A549 (cell line): ENCODE results near the gene SHC3. TPM values are rescaled to one million over a fixed set of nuclear protein-coding genes. Genes with fewer than 3 reads are reported as not detected.

ENCODE experiments used
- ATAC-seq, 2 experiments: fragments of 200-7000 bp in 1 of 2; fragments of >200 bp in 1 of 2; cut with Nextera tagmentation in 1 of 2; cut with Tn5 transposase in 1 of 2; 3 replicates each; pipeline versions ENCODE4 v1.8.0 to v1.9.1; 2018 to 2020; ENCODE audit warnings: mild to moderate bottlenecking in 1 of 2, moderate library complexity in 1 of 2
- CTCF ChIA-PET: fragments of 300-600 bp; sonication (Branson Sonifier 250); formaldehyde crosslinking; extraction: SDS; loops from one replicate; lab custom pipeline; 2021; ENCODE audit warnings: antibody characterized with exemption, inconsistent platforms; lab: Yijun Ruan, JAX
- POLR2A ChIA-PET: fragments of 350-600 bp; formaldehyde crosslinking; extraction: SDS; loops from one replicate; lab custom pipeline; 2021; ENCODE audit warnings: antibody characterized with exemption, inconsistent platforms; lab: Yijun Ruan, JAX
- DNase-seq, 2 experiments: peaks; one replicate each; pipeline versions ENCODE4 v3.0.0 to v3.0.0-alpha.2; 2011 to 2016; ENCODE audit warnings: low read depth in 1 of 2, low spot score in 1 of 2
- FAIRE-seq: peaks from 2 replicates; lab custom pipeline; 2011; peaks lifted over from hg19 to GRCh38; lab: Jason Lieb, UNC
- H3K27ac ChIP-seq, 2 experiments: fragments of >200 bp; sonication (Bioruptor Twin); formaldehyde crosslinking; 3 replicates each; pipeline ENCODE4 v1.5.1; 2016 to 2017
- H3K4me1 ChIP-seq: fragments of >200 bp; sonication (Bioruptor Twin); formaldehyde crosslinking; 3 replicates; pipeline ENCODE4 v1.6.1; 2016
- H3K4me2 ChIP-seq: fragments of >200 bp; sonication (Bioruptor Twin); formaldehyde crosslinking; 3 replicates; pipeline ENCODE4 v1.6.1; 2016
- H3K4me3 ChIP-seq: fragments of >200 bp; sonication (Bioruptor Twin); formaldehyde crosslinking; 3 replicates; pipeline ENCODE4 v1.5.1; 2016
- H3K9me3 ChIP-seq: fragments of >200 bp; sonication (Bioruptor Twin); formaldehyde crosslinking; 3 replicates; pipeline ENCODE4 v1.6.1; 2016
- CEBPB ChIP-seq, 2 experiments: fragments of >200 bp in 1 of 2; sonication (Bioruptor Twin) in 1 of 2; formaldehyde crosslinking in 1 of 2; IDR thresholded peaks; 2 replicates each; pipeline ENCODE4 v1.6.1; 2012 to 2016
- CTCF ChIP-seq: fragments of >200 bp; sonication (Bioruptor Twin); formaldehyde crosslinking; IDR thresholded peaks from 3 replicates; pipeline ENCODE4 v1.5.1; 2016
- E2F6 ChIP-seq: IDR thresholded peaks from 2 replicates; pipeline ENCODE4 v1.6.1; 2012; ENCODE audit warnings: low read depth, borderline replicate concordance
- EHF ChIP-seq: fragments of 250-450 bp; sonication (Bioruptor Pico); IDR thresholded peaks from 2 replicates; pipeline ENCODE4 v1.5.0; 2020; ENCODE audit warnings: mild to moderate bottlenecking
- FOSB ChIP-seq: fragments of 250-450 bp; sonication (Bioruptor Pico); IDR thresholded peaks from 2 replicates; pipeline ENCODE4 v1.5.0; 2020; ENCODE audit warnings: mild to moderate bottlenecking, moderate library complexity
- HES2 ChIP-seq: fragments of >200 bp; sonication (Bioruptor Twin); formaldehyde crosslinking; IDR thresholded peaks from 2 replicates; pipeline ENCODE4 v1.6.1; 2016
- HMGXB4 ChIP-seq: fragments of 250-450 bp; sonication (Bioruptor Pico); IDR thresholded peaks from 2 replicates; pipeline ENCODE4 v1.5.0; 2021; ENCODE audit warnings: mild to moderate bottlenecking, moderate library complexity, borderline replicate concordance
- HOXB5 ChIP-seq: fragments of 250-450 bp; sonication (Bioruptor Pico); IDR thresholded peaks from 2 replicates; pipeline ENCODE4 v1.5.0; 2020; ENCODE audit warnings: mild to moderate bottlenecking, moderate library complexity
- JUN ChIP-seq, 2 experiments: fragments of >200 bp; sonication (Bioruptor Twin); formaldehyde crosslinking; IDR thresholded peaks; 2 replicates in 1 of 2; 3 replicates in 1 of 2; pipeline ENCODE4 v1.6.1; 2016 to 2017
- JUNB ChIP-seq: fragments of >200 bp; sonication (Bioruptor Twin); formaldehyde crosslinking; IDR thresholded peaks from 2 replicates; pipeline ENCODE4 v1.6.1; 2016
- KDM1A ChIP-seq: fragments of 200-600 bp; sonication (generic); IDR thresholded peaks from 2 replicates; pipeline ENCODE4 v1.6.1; 2016; ENCODE audit warnings: low read depth, mild to moderate bottlenecking
- KDM5A ChIP-seq: fragments of 200-600 bp; sonication (generic); IDR thresholded peaks from 2 replicates; pipeline ENCODE4 v1.6.1; 2016; ENCODE audit warnings: antibody characterized with exemption, mild to moderate bottlenecking
- MAFK ChIP-seq: fragments of 450-650 bp; IDR thresholded peaks from 2 replicates; pipeline ENCODE4 v1.6.1; 2014; ENCODE audit not compliant: partially characterized antibody
- MAZ ChIP-seq: fragments of 150-350 bp; IDR thresholded peaks from 2 replicates; pipeline ENCODE4 v1.6.1; 2014; ENCODE audit warnings: antibody characterized with exemption, low read depth, low read length, borderline replicate concordance
- NR3C1 ChIP-seq: fragments of >200 bp; sonication (Bioruptor Twin); formaldehyde crosslinking; IDR thresholded peaks from 3 replicates; pipeline ENCODE4 v1.6.1; 2017
- PBX3 ChIP-seq: IDR thresholded peaks from 2 replicates; pipeline ENCODE4 v1.6.1; 2012
- PHF8 ChIP-seq: fragments of 200-600 bp; sonication (generic); IDR thresholded peaks from 2 replicates; pipeline ENCODE4 v1.6.1; 2016; ENCODE audit warnings: low read depth, mild to moderate bottlenecking, antibody characterized with exemption, moderate library complexity, borderline replicate concordance
- POLR2A ChIP-seq: IDR thresholded peaks from 2 replicates; pipeline ENCODE4 v1.6.1; 2012; ENCODE audit warnings: mild to moderate bottlenecking, low read length
- POLR2AphosphoS2 ChIP-seq: conservative IDR thresholded peaks from 2 replicates; pipeline ENCODE4 v1.6.1; 2012; ENCODE audit warnings: low read length, improper control_type of control experiment, inconsistent platforms
- RARB ChIP-seq: fragments of 250-450 bp; sonication (Bioruptor Pico); IDR thresholded peaks from 2 replicates; pipeline ENCODE4 v1.8.0; 2021; ENCODE audit warnings: mild to moderate bottlenecking, moderate library complexity
- REST ChIP-seq: fragments of 200-600 bp; sonication (generic); IDR thresholded peaks from 2 replicates; pipeline ENCODE4 v1.6.1; 2016; ENCODE audit warnings: antibody characterized with exemption, mild to moderate bottlenecking, moderate library complexity
- RNF2 ChIP-seq: fragments of 200-600 bp; sonication (generic); IDR thresholded peaks from 2 replicates; pipeline ENCODE4 v1.6.1; 2016; ENCODE audit warnings: low read depth, mild to moderate bottlenecking, antibody characterized with exemption, moderate library complexity, borderline replicate concordance
- SMC3 ChIP-seq: fragments of >200 bp; sonication (Bioruptor Twin); formaldehyde crosslinking; IDR thresholded peaks from 3 replicates; pipeline ENCODE4 v1.6.1; 2018; ENCODE audit warnings: inconsistent platforms
- ZC3H11A ChIP-seq: fragments of 450-650 bp; IDR thresholded peaks from 2 replicates; pipeline ENCODE4 v1.6.1; 2014; ENCODE audit warnings: antibody characterized with exemption, mild to moderate bottlenecking
- ZNF302 ChIP-seq: fragments of 250-450 bp; sonication (Bioruptor Pico); IDR thresholded peaks from 2 replicates; pipeline ENCODE4 v1.9.0; 2021; ENCODE audit warnings: inconsistent platforms, mild to moderate bottlenecking, moderate library complexity
- WGBS: methylation state at CpG from one replicate; pipeline ENCODE4 v1.1.6; 2017; ENCODE audit errors: missing lambda C conversion rate; 5-methylcytosine and 5-hydroxymethylcytosine counted together
- polyA plus RNA-seq, 4 experiments: library from polyadenylated mRNA; depleted of rRNA in 3 of 4; stranded (reverse); fragments of >200 nt; fragmentation: RNase III in 1 of 4; extraction: RNeasy Plus Mini Kit Qiagen cat#74134 plus additional on column Dnase treatment in 1 of 4; gene quantifications; 2 replicates in 3 of 4; 3 replicates in 1 of 4; pipeline ENCODE4 v1.2.3, GENCODE V29; 2011 to 2017

Gene SHC3
- polyA plus RNA-seq, 2 of the 4 experiments (the other 2 are of a cell fraction) = 0.09 to 0.88 TPM

- Histone ChIP-seq H3K27ac (no peak overlapping the region), H3K4me2 (no peak overlapping the region), H3K4me3 (no peak overlapping the region), H3K4me1 (no peaks in the 10 kb centered on the region), H3K9me3 (no peaks in the 10 kb centered on the region)
- TF ChIP-seq ZC3H11A (no peak), ZNF302 (CRISPR knock-in tag) (no peak), PHF8 (no peak), HMGXB4 (CRISPR knock-in tag) (no peak), POLR2AphosphoS2 (no peak), NR3C1 (no peak), EHF (no peak), HES2 (no peak), JUN (IDR thresholded peaks at IDR 0.05) (no peak), POLR2A (no peak), PBX3 (no peak)
- ChIA-PET POLR2A (no interaction called here), CTCF (no interaction called here)
- DNase-seq (no peak), FAIRE-seq (no peak), ATAC-seq (no peak)
These were observed 69.0 kb downstream of the SHC3 start for GRCh38 chr9:89109666-89110065.

GRCh38 chr9:89107406-89107805, 71.2 kb downstream of the SHC3 start:
- CTCF ChIA-PET = no interaction called here
- FAIRE-seq (no peak), DNase-seq (no peak), ATAC-seq (no peak)
- POLR2A ChIA-PET = no interaction called here
- H3K4me3 ChIP-seq = no peak overlapping the region
- no peak overlapping the region for H3K4me2 ChIP-seq
- WGBS = 23% methylated on average over 3 of the region's 3 CpGs
- no peaks in the 10 kb centered on the region for H3K9me3 ChIP-seq
- H3K27ac ChIP-seq = no peak overlapping the region
- no peaks in the 10 kb centered on the region for H3K4me1 ChIP-seq
- no peak for TF ChIP-seq POLR2AphosphoS2
- TF ChIP-seq REST = no peak
- TF ChIP-seq MAZ = no peak
- no peak for TF ChIP-seq CTCF
- no peak for TF ChIP-seq ZNF302 (CRISPR knock-in tag)
- TF ChIP-seq HOXB5 (CRISPR knock-in tag) = no peak
- no peak for TF ChIP-seq SMC3
- TF ChIP-seq POLR2A = no peak
- TF ChIP-seq MAFK = no peak
- no peak for TF ChIP-seq KDM1A
- TF ChIP-seq RNF2 = no peak
- TF ChIP-seq HMGXB4 (CRISPR knock-in tag) = no peak
- TF ChIP-seq CEBPB (IDR thresholded peaks at IDR 0.05) = no peak
- TF ChIP-seq E2F6 = no peak
- no peak for TF ChIP-seq JUNB
- TF ChIP-seq KDM5A = no peak
- TF ChIP-seq FOSB (CRISPR knock-in tag) = no peak
- no peak for TF ChIP-seq RARB (CRISPR knock-in tag)
- no peak for TF ChIP-seq HES2
